PC-9 (cell line): ENCODE measurements around the gene PES1.

Experiments used
- EZH2 ChIP-seq: fragments of 200-600 bp; sonication (generic); IDR thresholded peaks from 2 replicates; pipeline ENCODE4 v1.8.0; 2017; ENCODE audit warnings: antibody characterized with exemption, low read depth
- TF ChIP-seq, protein P1 (sequence below): fragments of 200-600 bp; sonication (generic); conservative IDR thresholded peaks from 2 replicates; pipeline ENCODE4 v1.6.1; 2017; ENCODE audit warnings: mixed run types, antibody characterized with exemption, mild to moderate bottlenecking, moderate library complexity

DNA sequence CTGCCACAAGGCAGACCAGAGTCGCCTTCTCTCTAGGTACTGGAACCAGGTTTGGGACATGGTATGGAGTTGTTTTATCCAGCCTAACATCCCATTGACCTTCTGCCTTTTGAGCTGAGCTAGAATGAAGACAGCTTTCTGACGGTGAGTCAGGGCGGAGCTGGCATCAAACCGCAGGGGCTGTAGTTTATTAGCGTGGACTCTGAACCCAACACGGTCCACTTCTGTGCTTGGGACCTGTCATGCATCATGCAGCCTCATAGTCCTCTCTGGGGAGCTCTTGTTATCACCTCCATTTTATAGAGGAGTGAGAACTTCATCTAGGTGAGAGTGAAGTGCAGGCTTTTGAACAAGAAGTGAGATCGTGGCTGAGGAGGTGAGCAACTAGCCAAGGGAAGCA, 25.6 kb downstream of the PES1 start:
- TF ChIP-seq, protein P1, sequence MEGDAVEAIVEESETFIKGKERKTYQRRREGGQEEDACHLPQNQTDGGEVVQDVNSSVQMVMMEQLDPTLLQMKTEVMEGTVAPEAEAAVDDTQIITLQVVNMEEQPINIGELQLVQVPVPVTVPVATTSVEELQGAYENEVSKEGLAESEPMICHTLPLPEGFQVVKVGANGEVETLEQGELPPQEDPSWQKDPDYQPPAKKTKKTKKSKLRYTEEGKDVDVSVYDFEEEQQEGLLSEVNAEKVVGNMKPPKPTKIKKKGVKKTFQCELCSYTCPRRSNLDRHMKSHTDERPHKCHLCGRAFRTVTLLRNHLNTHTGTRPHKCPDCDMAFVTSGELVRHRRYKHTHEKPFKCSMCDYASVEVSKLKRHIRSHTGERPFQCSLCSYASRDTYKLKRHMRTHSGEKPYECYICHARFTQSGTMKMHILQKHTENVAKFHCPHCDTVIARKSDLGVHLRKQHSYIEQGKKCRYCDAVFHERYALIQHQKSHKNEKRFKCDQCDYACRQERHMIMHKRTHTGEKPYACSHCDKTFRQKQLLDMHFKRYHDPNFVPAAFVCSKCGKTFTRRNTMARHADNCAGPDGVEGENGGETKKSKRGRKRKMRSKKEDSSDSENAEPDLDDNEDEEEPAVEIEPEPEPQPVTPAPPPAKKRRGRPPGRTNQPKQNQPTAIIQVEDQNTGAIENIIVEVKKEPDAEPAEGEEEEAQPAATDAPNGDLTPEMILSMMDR = no peak
- no peak for TF ChIP-seq EZH2
